Measurements from ENCODE around the gene RFWD3.

DNA sequence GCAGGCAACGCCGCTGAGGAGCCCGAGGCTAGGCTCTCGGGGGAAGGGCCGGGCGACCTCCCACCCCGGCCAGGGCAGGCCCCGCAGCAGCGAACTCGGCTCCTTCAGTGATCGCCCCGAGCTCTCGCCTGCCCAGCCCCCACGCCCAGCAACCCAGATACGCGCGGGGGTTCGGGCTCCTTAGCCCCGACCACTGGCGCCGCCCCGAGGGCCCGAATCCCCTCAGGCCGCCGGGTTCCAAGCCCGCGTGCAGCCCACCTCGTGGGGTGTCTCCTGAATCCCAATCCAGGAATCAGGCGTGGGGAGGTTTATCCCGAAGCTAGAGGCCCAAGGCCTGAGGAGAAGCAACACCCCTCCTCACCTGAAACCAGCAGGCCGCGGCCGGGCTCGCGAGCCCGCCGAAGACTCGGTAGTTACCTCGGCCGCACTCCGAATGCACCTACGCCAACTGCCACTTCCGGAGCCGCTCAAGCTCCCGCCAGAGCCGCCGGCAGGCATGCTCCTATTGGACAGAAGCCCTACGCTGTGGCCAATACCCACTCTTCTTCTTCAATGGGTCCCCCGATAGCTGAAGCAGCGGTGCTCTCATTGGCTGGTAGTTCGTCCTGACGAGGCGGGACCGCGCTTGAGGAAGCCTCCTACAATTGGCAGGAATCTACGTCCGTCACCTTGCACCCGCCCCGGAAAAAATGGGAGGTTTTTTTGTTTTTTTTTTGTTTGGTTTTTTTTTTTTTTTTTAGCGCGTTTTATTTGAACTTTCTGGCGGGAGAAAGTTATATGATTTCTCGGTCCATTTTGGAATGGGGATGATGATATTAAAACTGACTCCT lies at the start of gene RFWD3:
- TF ChIP-seq YY1 (IDR thresholded peaks at IDR 0.05; ENCODE audit: insufficient read depth, insufficient replicate concordance, low read depth, low read length) (peak; percentile 41), POLR2A (IDR thresholded peaks at IDR 0.05; ENCODE audit: insufficient read depth in 1 of 2, low read depth in 2 of 2, low read length in 2 of 2) (peak; percentile 86 to 98), TRIM24 (CRISPR knock-in tag; IDR thresholded peaks at IDR 0.05) (no peak), EZH2 (conservative IDR thresholded peaks at IDR 0.05; ENCODE audit: low read depth, low read length) (no peak), NR2F6 (IDR thresholded peaks at IDR 0.05) (no peak), NR2F6 (CRISPR knock-in tag; IDR thresholded peaks at IDR 0.05) (0 out of 2 replicates have a peak, but pooled peaks have one; percentile 7), EP300 (IDR thresholded peaks at IDR 0.05; ENCODE audit: low read depth in 2 of 2, low read length in 2 of 2) (no peak; a peak in 1 of 4 replicates), EP300 (CRISPR knock-in tag; IDR thresholded peaks at IDR 0.05; ENCODE audit: borderline replicate concordance) (no peak), FOXA1 (IDR thresholded peaks at IDR 0.05) (no peak), FOXA1 (CRISPR knock-in tag; IDR thresholded peaks at IDR 0.05) (no peak)
- TF ChIP-seq, protein P1, sequence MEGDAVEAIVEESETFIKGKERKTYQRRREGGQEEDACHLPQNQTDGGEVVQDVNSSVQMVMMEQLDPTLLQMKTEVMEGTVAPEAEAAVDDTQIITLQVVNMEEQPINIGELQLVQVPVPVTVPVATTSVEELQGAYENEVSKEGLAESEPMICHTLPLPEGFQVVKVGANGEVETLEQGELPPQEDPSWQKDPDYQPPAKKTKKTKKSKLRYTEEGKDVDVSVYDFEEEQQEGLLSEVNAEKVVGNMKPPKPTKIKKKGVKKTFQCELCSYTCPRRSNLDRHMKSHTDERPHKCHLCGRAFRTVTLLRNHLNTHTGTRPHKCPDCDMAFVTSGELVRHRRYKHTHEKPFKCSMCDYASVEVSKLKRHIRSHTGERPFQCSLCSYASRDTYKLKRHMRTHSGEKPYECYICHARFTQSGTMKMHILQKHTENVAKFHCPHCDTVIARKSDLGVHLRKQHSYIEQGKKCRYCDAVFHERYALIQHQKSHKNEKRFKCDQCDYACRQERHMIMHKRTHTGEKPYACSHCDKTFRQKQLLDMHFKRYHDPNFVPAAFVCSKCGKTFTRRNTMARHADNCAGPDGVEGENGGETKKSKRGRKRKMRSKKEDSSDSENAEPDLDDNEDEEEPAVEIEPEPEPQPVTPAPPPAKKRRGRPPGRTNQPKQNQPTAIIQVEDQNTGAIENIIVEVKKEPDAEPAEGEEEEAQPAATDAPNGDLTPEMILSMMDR (CRISPR knock-in tag; IDR thresholded peaks at IDR 0.05) = peak; percentile 21; the same call in 1 of the 2 replicates
- TF ChIP-seq, protein P2, sequence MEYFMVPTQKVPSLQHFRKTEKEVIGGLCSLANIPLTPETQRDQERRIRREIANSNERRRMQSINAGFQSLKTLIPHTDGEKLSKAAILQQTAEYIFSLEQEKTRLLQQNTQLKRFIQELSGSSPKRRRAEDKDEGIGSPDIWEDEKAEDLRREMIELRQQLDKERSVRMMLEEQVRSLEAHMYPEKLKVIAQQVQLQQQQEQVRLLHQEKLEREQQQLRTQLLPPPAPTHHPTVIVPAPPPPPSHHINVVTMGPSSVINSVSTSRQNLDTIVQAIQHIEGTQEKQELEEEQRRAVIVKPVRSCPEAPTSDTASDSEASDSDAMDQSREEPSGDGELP (IDR thresholded peaks at IDR 0.05; ENCODE audit: borderline replicate concordance, low read depth) = no peak
- TF ChIP-seq, protein P3, sequence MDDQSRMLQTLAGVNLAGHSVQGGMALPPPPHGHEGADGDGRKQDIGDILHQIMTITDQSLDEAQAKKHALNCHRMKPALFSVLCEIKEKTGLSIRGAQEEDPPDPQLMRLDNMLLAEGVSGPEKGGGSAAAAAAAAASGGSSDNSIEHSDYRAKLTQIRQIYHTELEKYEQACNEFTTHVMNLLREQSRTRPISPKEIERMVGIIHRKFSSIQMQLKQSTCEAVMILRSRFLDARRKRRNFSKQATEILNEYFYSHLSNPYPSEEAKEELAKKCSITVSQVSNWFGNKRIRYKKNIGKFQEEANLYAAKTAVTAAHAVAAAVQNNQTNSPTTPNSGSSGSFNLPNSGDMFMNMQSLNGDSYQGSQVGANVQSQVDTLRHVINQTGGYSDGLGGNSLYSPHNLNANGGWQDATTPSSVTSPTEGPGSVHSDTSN (CRISPR knock-in tag; IDR thresholded peaks at IDR 0.05; ENCODE audit: borderline replicate concordance) = no peak
- TF ChIP-seq, protein P4, sequence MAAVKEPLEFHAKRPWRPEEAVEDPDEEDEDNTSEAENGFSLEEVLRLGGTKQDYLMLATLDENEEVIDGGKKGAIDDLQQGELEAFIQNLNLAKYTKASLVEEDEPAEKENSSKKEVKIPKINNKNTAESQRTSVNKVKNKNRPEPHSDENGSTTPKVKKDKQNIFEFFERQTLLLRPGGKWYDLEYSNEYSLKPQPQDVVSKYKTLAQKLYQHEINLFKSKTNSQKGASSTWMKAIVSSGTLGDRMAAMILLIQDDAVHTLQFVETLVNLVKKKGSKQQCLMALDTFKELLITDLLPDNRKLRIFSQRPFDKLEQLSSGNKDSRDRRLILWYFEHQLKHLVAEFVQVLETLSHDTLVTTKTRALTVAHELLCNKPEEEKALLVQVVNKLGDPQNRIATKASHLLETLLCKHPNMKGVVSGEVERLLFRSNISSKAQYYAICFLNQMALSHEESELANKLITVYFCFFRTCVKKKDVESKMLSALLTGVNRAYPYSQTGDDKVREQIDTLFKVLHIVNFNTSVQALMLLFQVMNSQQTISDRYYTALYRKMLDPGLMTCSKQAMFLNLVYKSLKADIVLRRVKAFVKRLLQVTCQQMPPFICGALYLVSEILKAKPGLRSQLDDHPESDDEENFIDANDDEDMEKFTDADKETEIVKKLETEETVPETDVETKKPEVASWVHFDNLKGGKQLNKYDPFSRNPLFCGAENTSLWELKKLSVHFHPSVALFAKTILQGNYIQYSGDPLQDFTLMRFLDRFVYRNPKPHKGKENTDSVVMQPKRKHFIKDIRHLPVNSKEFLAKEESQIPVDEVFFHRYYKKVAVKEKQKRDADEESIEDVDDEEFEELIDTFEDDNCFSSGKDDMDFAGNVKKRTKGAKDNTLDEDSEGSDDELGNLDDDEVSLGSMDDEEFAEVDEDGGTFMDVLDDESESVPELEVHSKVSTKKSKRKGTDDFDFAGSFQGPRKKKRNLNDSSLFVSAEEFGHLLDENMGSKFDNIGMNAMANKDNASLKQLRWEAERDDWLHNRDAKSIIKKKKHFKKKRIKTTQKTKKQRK (IDR thresholded peaks at IDR 0.05; ENCODE audit: low read length) = peak; percentile 41; the same call in 1 of the 2 replicates

All from HepG2 (cell line).